ENCODE measurements around the gene PHACTR1. TPM values are rescaled to one million over a fixed set of nuclear protein-coding genes. Genes with fewer than 3 reads are reported as not detected.
A peak's percentile ranks its signal among the peaks of the same experiment; 100 is the strongest.

PHACTR1 gene
- total RNA-seq, 1 donor from 2014 or later: 72.8 TPM

GRCh38 chr6:13303668-13304017 lies 587.1 kb downstream of the PHACTR1 start:
- intact Hi-C loops (cut with DNase I): no loop called here
- peak; percentile 42 for ATAC-seq

GRCh38 chr6:13304101-13304500 lies 587.5 kb downstream of the PHACTR1 start:
- H3K9me3 ChIP-seq: no peaks in the 10 kb centered on the region
- no peak overlapping the region for H3K4me3 ChIP-seq
- ATAC-seq: no peak
- peak overlapping the region; percentile 72 for H3K27ac ChIP-seq
- peaks cover 42% of the 10 kb centered on the region for H3K4me1 ChIP-seq
- no peaks in the 10 kb centered on the region for H3K27me3 ChIP-seq
- intact Hi-C loops (cut with DNase I): no loop called here
- H3K36me3 ChIP-seq: peaks cover 64% of the 10 kb centered on the region
- no peak for DNase-seq
- no peak for TF ChIP-seq CTCF (IDR thresholded peaks at IDR 0.05)

More at GRCh38 chr6:13303668-13304017, 587.1 kb downstream of the PHACTR1 start:
- peak overlapping the region; percentile 72 for H3K27ac ChIP-seq
- peaks cover 38% of the 10 kb centered on the region for H3K4me1 ChIP-seq
- no peaks in the 10 kb centered on the region for H3K27me3 ChIP-seq
- H3K4me3 ChIP-seq: no peak overlapping the region
- TF ChIP-seq CTCF (IDR thresholded peaks at IDR 0.05): no peak
- peaks cover 64% of the 10 kb centered on the region for H3K36me3 ChIP-seq
- peak; percentile 79 for DNase-seq
- H3K9me3 ChIP-seq: no peaks in the 10 kb centered on the region

- Histone ChIP-seq H3K27me3 (no peaks in the 10 kb centered on the region), H3K4me1 (peaks cover 42% of the 10 kb centered on the region), H3K4me3 (no peak overlapping the region), H3K36me3 (peaks cover 60% of the 10 kb centered on the region), H3K9me3 (no peaks in the 10 kb centered on the region), H3K27ac (peak overlapping the region; percentile 72)
- no peak for DNase-seq
- TF ChIP-seq CTCF (IDR thresholded peaks at IDR 0.05): no peak
- intact Hi-C loops (cut with DNase I): no loop called here
- ATAC-seq: no peak
These were observed 588.2 kb downstream of the PHACTR1 start for GRCh38 chr6:13304580-13305260.

- H3K36me3 ChIP-seq: peaks cover 57% of the 10 kb centered on the region
- H3K4me3 ChIP-seq: no peak overlapping the region
- intact Hi-C loops (cut with DNase I): no loop called here
- ATAC-seq (no peak), DNase-seq (no peak)
- H3K27me3 ChIP-seq: no peaks in the 10 kb centered on the region
- H3K27ac ChIP-seq: no peak overlapping the region
- TF ChIP-seq CTCF (IDR thresholded peaks at IDR 0.05): no peak
- H3K9me3 ChIP-seq: no peaks in the 10 kb centered on the region
- H3K4me1 ChIP-seq: peaks cover 42% of the 10 kb centered on the region
These were observed 588.7 kb downstream of the PHACTR1 start for GRCh38 chr6:13305288-13305687.

- no peak for ATAC-seq
- no peak overlapping the region for H3K4me3 ChIP-seq
- TF ChIP-seq CTCF (IDR thresholded peaks at IDR 0.05): no peak
- peaks cover 42% of the 10 kb centered on the region for H3K4me1 ChIP-seq
- no peaks in the 10 kb centered on the region for H3K27me3 ChIP-seq
- H3K36me3 ChIP-seq: peaks cover 55% of the 10 kb centered on the region
- no peaks in the 10 kb centered on the region for H3K9me3 ChIP-seq
- DNase-seq: no peak
- intact Hi-C loops (cut with DNase I): no loop called here
- H3K27ac ChIP-seq: no peak overlapping the region
These were observed 589.2 kb downstream of the PHACTR1 start for GRCh38 chr6:13305791-13306190.

Measured in upper lobe of right lung (tissue), 1 donor.